ENCODE results near the gene PHACTR4. TPM values are rescaled to one million over a fixed set of nuclear protein-coding genes. Genes with fewer than 3 reads are reported as not detected.
"Not testable (repeated sequence)": the region's sequence is repeated elsewhere in the genome, so short reads cannot be mapped to it uniquely, and the experiment has no call there.

PHACTR4 gene
- total RNA-seq, 2 experiments from 2014 or later = 29.0 to 34.9 TPM

GRCh38 chr1:28521502-28522164, 152.1 kb downstream of the PHACTR4 start:
- CTCF ChIA-PET = interaction anchor here (1.1 kb wide), 1 partner anchor 84 kb away, joined by 3 read pairs; no protein-coding TSS in a partner anchor
- no peak for DNase-seq
- Mint-ChIP-seq H3K9me3 (no peaks in the 10 kb centered on the region), H3K36me3 (ENCODE audit: low read depth) (peaks cover 24% of the 10 kb centered on the region), H3K27me3 (no peaks in the 10 kb centered on the region), H3K4me1 (peaks cover 52% of the 10 kb centered on the region), H3K27ac (no peak overlapping the region), H3K4me3 (no peak overlapping the region)
- POLR2A ChIA-PET = interaction anchor here (0.7 kb wide), 1 partner anchor 13 kb away, joined by 3 read pairs; no protein-coding TSS in a partner anchor

DNA sequence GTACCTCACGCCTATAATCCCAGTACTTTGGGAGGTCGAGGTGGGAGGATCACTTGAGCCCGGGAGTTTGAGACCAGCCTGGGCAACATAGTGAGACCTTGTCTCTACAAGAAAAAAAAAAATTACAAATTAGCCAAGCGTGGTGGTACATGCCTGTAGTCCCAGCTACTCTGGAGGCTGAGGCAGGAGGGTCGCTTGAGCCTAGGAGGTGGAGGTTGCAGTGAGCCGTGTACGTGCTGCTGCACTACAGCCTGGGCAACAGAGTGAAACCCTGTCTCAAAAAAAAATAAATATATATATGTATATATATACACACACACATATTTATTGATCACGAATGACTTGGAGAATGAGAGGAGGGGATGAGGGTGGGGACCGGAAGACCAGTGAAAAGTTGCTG, 153.0 kb downstream of the PHACTR4 start:
- POLR2A ChIA-PET = interaction anchor here (0.7 kb wide), 1 partner anchor 12 kb away, joined by 3 read pairs; no protein-coding TSS in a partner anchor
- Mint-ChIP-seq H3K4me1 (peaks cover 46% of the 10 kb centered on the region), H3K36me3 (ENCODE audit: low read depth) (peaks cover 24% of the 10 kb centered on the region)
- CTCF ChIA-PET = interaction anchor here (0.6 to 1.1 kb wide), 2 partner anchors 83 to 105 kb away, joined by 3 to 4 read pairs; no protein-coding TSS in a partner anchor
- not testable (repeated sequence) for H3K27me3 Mint-ChIP-seq, H3K4me3 Mint-ChIP-seq, H3K27ac Mint-ChIP-seq, DNase-seq, H3K9me3 Mint-ChIP-seq

DNA sequence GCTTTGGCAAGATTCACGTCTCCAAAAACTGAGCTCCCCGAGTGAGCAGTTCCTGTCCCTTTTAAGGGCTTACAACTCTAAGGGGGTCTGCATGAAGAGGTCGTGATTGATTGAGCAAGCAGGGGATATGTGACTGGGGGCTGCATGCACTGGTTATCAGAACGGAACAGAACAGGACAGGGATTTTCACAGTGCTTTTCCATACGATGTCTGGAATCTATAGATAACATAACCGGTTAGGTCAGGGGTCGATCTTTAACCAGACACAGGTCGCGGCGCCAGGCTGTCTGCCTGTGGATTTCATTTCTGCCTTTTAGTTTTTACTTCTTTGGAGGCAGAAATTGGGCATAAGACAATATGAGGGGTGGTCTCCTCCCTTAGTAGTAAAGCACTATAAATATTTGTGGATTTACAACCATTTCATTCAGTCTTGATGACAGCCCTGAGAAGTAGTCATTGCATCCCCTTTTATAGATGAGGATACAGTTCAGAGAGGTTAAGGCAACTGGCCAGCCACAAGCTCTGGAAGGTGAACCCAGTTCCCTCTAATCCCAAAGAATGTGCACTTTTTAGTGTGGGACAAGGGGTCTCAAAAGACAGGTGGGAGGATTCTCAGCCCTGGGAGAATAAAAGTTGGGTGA, 155.6 kb downstream of the PHACTR4 start:
- CTCF ChIA-PET, H3K9me3 Mint-ChIP-seq, H3K4me3 Mint-ChIP-seq, POLR2A ChIA-PET, H3K27ac Mint-ChIP-seq, DNase-seq, H3K27me3 Mint-ChIP-seq: not testable (repeated sequence)
- Mint-ChIP-seq H3K36me3 (ENCODE audit: low read depth) (peaks cover 23% of the 10 kb centered on the region), H3K4me1 (peaks cover 25% of the 10 kb centered on the region)

DNA sequence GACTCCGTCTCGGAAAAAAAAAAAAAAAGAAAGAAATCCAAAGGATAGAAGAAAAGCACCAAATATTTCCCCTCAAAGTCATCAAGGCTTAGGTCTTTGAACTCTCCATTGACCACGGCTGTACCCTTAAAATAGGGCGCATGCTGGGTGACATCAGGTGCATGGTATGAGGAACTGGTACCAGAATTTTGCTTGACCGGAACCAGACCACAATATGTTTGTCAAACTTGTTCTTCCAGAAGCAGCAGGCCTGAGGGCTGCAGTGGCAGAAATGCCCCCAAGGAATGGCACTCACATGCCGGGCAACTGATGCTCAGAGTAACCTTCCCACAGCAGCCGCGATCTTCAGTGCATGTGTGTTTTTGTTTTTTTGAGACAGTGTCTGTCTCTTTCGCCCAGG, 157.3 kb downstream of the PHACTR4 start:
- Mint-ChIP-seq H3K36me3 (ENCODE audit: low read depth) (peaks cover 30% of the 10 kb centered on the region), H3K4me1 (peaks cover 17% of the 10 kb centered on the region), H3K4me3 (no peak overlapping the region), H3K27ac (no peak overlapping the region), H3K27me3 (no peaks in the 10 kb centered on the region), H3K9me3 (no peaks in the 10 kb centered on the region)
- POLR2A ChIA-PET = no interaction called here
- CTCF ChIA-PET = no interaction called here
- no peak for DNase-seq

DNA sequence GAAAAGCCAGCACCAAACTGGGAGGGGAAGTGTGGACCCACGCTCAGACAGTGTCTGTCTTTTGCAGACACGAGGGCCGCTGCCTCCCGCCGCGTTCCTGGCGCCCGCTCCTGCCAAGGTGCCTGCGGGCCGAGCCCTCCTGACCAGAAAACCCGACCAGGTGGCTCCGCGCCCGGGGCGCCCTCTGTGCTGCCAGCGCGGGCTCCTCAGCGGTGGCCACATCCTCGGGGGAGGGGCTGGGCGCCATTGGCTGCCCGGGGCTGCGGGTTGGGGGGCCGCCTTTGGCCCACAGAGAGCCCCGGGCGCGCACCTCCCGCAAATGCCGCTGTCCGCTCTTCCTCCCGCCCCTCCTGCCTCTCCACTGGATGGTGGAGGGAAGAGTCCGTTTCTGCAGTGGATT, 160.9 kb downstream of the PHACTR4 start:
- no peaks in the 10 kb centered on the region for H3K27me3 Mint-ChIP-seq
- no peak overlapping the region for H3K27ac Mint-ChIP-seq
- POLR2A ChIA-PET = no interaction called here
- no peaks in the 10 kb centered on the region for H3K9me3 Mint-ChIP-seq
- H3K36me3 Mint-ChIP-seq (ENCODE audit: low read depth) = peaks cover 32% of the 10 kb centered on the region
- peaks cover 2% of the 10 kb centered on the region for H3K4me1 Mint-ChIP-seq
- DNase-seq = no peak
- CTCF ChIA-PET = interaction anchor here (0.6 to 0.7 kb wide), 2 partner anchors 21 to 37 kb away, joined by 3 read pairs; no protein-coding TSS in a partner anchor
- no peak overlapping the region for H3K4me3 Mint-ChIP-seq

GRCh38 chr1:28534671-28535070, 165.1 kb downstream of the PHACTR4 start:
- H3K9me3 Mint-ChIP-seq = no peaks in the 10 kb centered on the region
- H3K4me1 Mint-ChIP-seq = peaks cover 2% of the 10 kb centered on the region
- H3K4me3 Mint-ChIP-seq = no peak overlapping the region
- no peaks in the 10 kb centered on the region for H3K27me3 Mint-ChIP-seq
- H3K27ac Mint-ChIP-seq = no peak overlapping the region
- no peak for DNase-seq
- ChIA-PET CTCF (interaction anchor here (0.6 to 0.9 kb wide), 3 partner anchors 18 to 125 kb away, joined by 3 read pairs; no protein-coding TSS in a partner anchor), POLR2A (interaction anchor here (0.6 kb wide), 1 partner anchor 13 kb away, joined by 3 read pairs; no protein-coding TSS in a partner anchor)
- peaks cover 39% of the 10 kb centered on the region for H3K36me3 Mint-ChIP-seq (ENCODE audit: low read depth)

DNA sequence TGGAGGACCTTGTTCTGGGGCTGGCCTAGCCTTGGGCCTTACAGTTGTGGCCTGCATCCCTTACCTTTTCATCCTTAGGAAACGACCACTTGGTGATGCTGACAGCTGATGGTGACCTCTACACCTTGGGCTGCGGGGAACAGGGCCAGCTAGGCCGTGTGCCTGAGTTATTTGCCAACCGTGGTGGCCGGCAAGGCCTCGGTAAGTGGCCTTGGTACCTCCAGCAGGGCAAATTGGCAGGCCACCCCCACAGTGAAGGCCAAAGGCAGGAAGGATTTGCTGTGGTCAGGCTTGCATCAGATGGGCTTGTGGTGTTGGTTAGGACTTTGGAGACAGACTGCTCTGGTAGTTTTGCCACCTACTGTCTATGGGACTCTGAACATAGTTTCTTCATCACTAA, 165.6 kb downstream of the PHACTR4 start:
- Mint-ChIP-seq H3K27ac (no peak overlapping the region), H3K4me3 (no peak overlapping the region), H3K9me3 (no peaks in the 10 kb centered on the region), H3K36me3 (ENCODE audit: low read depth) (peaks cover 38% of the 10 kb centered on the region), H3K4me1 (peaks cover 2% of the 10 kb centered on the region), H3K27me3 (no peaks in the 10 kb centered on the region)
- no peak for DNase-seq
- POLR2A ChIA-PET = no interaction called here
- CTCF ChIA-PET = interaction anchor here (0.6 kb wide), 1 partner anchor 51 kb away, joined by 3 read pairs; no protein-coding TSS in a partner anchor

- no peak for DNase-seq
- Mint-ChIP-seq H3K27me3 (no peaks in the 10 kb centered on the region), H3K4me3 (no peak overlapping the region), H3K36me3 (ENCODE audit: low read depth) (peaks cover 21% of the 10 kb centered on the region), H3K27ac (no peak overlapping the region), H3K4me1 (no peaks in the 10 kb centered on the region), H3K9me3 (no peaks in the 10 kb centered on the region)
- ChIA-PET CTCF (interaction anchor here (1.4 kb wide), 1 partner anchor 14 kb away, joined by 4 read pairs; no protein-coding TSS in a partner anchor), POLR2A (interaction anchor here (0.5 kb wide), 1 partner anchor 24 kb away, joined by 3 read pairs; no protein-coding TSS in a partner anchor)
Observed at GRCh38 chr1:28537457-28538199, 168.1 kb downstream of the PHACTR4 start.

- CTCF ChIA-PET = interaction anchor here (1.4 kb wide), 1 partner anchor 13 kb away, joined by 4 read pairs; no protein-coding TSS in a partner anchor
- Mint-ChIP-seq H3K27ac (no peak overlapping the region), H3K36me3 (ENCODE audit: low read depth) (peaks cover 21% of the 10 kb centered on the region), H3K4me3 (no peak overlapping the region), H3K4me1 (no peaks in the 10 kb centered on the region), H3K27me3 (no peaks in the 10 kb centered on the region), H3K9me3 (no peaks in the 10 kb centered on the region)
- POLR2A ChIA-PET = no interaction called here
- no peak for DNase-seq
Observed at GRCh38 chr1:28538286-28538685, 168.7 kb downstream of the PHACTR4 start.

GRCh38 chr1:28540651-28541050, 171.1 kb downstream of the PHACTR4 start:
- Mint-ChIP-seq H3K4me1 (no peaks in the 10 kb centered on the region), H3K27me3 (no peaks in the 10 kb centered on the region), H3K36me3 (ENCODE audit: low read depth) (peaks cover 13% of the 10 kb centered on the region), H3K4me3 (no peak overlapping the region), H3K27ac (no peak overlapping the region), H3K9me3 (no peaks in the 10 kb centered on the region)
- no peak for DNase-seq
- POLR2A ChIA-PET = no interaction called here
- CTCF ChIA-PET = no interaction called here

DNA sequence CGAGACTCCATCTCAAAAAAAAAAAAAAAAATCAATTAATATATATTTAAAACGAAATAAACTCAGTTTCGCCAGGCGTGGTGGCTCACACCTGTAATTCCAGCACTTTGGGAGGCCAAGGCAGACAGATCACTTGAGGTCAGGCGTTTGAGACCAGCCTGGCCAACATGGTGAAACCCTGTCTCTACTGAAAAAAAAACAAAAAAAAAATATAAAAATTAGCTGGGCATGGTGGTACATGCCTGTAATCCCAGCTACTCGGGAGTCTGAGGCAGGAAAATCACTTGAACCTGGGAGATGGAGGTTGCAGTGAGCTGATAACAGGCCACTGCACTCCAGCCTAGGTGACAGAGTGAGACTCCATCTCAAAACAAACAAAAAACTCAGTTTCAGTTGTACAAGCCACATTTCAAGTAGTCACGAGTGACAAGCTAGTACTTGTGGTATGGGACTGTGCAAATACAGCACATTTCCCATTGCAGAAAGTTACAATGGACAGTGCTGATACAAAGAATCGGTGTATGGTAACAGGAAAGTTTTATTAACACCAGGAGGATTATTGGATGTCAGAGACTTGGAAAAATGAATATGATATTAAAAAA, 172.0 kb downstream of the PHACTR4 start:
- not testable (repeated sequence) for H3K9me3 Mint-ChIP-seq; H3K4me3 Mint-ChIP-seq; H3K36me3 Mint-ChIP-seq (ENCODE audit: low read depth); H3K4me1 Mint-ChIP-seq; DNase-seq; H3K27ac Mint-ChIP-seq; H3K27me3 Mint-ChIP-seq
- CTCF ChIA-PET = interaction anchor here (0.5 to 0.6 kb wide), 3 partner anchors 25 to 92 kb away, joined by 3 to 5 read pairs (median 4); no protein-coding TSS in a partner anchor
- POLR2A ChIA-PET = interaction anchor here (0.6 kb wide), 1 partner anchor 38 kb away, joined by 4 read pairs; no protein-coding TSS in a partner anchor

DNA sequence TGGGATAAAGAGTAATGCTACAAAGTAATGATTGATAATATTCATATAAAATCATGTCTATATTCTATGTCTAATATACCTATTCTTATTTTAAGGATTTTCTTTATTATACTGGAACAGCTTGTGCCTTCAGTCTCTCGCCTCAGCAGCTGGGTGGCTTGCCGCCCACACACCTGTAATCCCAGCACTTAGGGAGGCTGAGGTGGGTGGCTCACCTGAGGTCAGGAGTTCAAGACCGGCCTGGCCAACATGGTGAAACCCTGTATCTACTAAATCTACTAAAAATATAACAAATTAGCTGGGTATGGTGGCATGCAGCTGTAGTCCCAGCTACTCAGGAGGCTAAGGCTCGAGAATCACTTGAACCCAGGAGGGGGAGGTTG, 175.7 kb downstream of the PHACTR4 start:
- no peaks in the 10 kb centered on the region for H3K4me1 Mint-ChIP-seq
- H3K36me3 Mint-ChIP-seq (ENCODE audit: low read depth) = no peaks in the 10 kb centered on the region
- ChIA-PET POLR2A (no interaction called here), CTCF (interaction anchor here (0.5 to 1.2 kb wide), 3 partner anchors 21 to 154 kb away, joined by 3 read pairs; no protein-coding TSS in a partner anchor)
- no peak overlapping the region for H3K4me3 Mint-ChIP-seq
- no peak overlapping the region for H3K27ac Mint-ChIP-seq
- no peaks in the 10 kb centered on the region for H3K9me3 Mint-ChIP-seq
- no peaks in the 10 kb centered on the region for H3K27me3 Mint-ChIP-seq
- no peak for DNase-seq
